Kidney capillary endothelial cell (primary cell): ENCODE results near the gene PGAP1.

ENCODE experiments used
- DNase-seq: peaks from one replicate; pipeline ENCODE4 v3.0.0-alpha.2; 2018; ENCODE audit warnings: low spot score

The PGAP1 gene

GRCh38 chr2:196891136-196891535 lies 35.4 kb downstream of the PGAP1 start:
- no peak for DNase-seq

- no peak for DNase-seq
Measured at GRCh38 chr2:196887431-196887830, 39.1 kb downstream of the PGAP1 start.

GRCh38 chr2:196884368-196884767 lies 42.1 kb downstream of the PGAP1 start:
- no peak for DNase-seq

- no peak for DNase-seq
Measured at GRCh38 chr2:196876364-196876763, 50.1 kb downstream of the PGAP1 start.

GRCh38 chr2:196875414-196875813 lies 51.1 kb downstream of the PGAP1 start:
- no peak for DNase-seq

- no peak for DNase-seq
Measured at GRCh38 chr2:196873511-196873910, 53.0 kb downstream of the PGAP1 start.

GRCh38 chr2:196854629-196855028 lies 71.9 kb downstream of the PGAP1 start:
- no peak for DNase-seq

GRCh38 chr2:196853301-196854087 lies 73.0 kb downstream of the PGAP1 start:
- no peak for DNase-seq

GRCh38 chr2:196851088-196851487 lies 75.4 kb downstream of the PGAP1 start:
- no peak for DNase-seq

GRCh38 chr2:196849895-196850294 lies 76.6 kb downstream of the PGAP1 start:
- DNase-seq, result peak; percentile 28

- no peak for DNase-seq
Measured at GRCh38 chr2:196846295-196846694, 80.2 kb downstream of the PGAP1 start.

- DNase-seq, result no peak
Measured at GRCh38 chr2:196845371-196845770, 81.1 kb downstream of the PGAP1 start.

GRCh38 chr2:196840171-196840570 lies 86.3 kb downstream of the PGAP1 start:
- DNase-seq, result no peak

- DNase-seq, result no peak
Measured at GRCh38 chr2:196839574-196839973, 86.9 kb downstream of the PGAP1 start.

GRCh38 chr2:196836440-196836839 lies 90.1 kb downstream of the PGAP1 start:
- DNase-seq, result no peak

- DNase-seq, result no peak
Measured at GRCh38 chr2:196830701-196831100, 95.8 kb downstream of the PGAP1 start.

GRCh38 chr2:196827356-196827755 lies 99.2 kb downstream of the PGAP1 start:
- peak; percentile 16 for DNase-seq

GRCh38 chr2:196823750-196824522 lies 102.6 kb downstream of the PGAP1 start:
- peak; percentile 86 for DNase-seq

- no peak for DNase-seq
Measured at GRCh38 chr2:196821195-196821594, 105.3 kb downstream of the PGAP1 start.

- no peak for DNase-seq
Measured at GRCh38 chr2:196809260-196809659, 117.2 kb downstream of the PGAP1 start, which contains the start of gene C2orf66. C2orf66 (minus strand) TSS chr2:196809355; CDS start chr2:196809336, 19 bp downstream.

- no peak for DNase-seq
Measured at GRCh38 chr2:196808083-196808665, 118.3 kb downstream of the PGAP1 start.

- no peak for DNase-seq
Measured at GRCh38 chr2:196804381-196804780, 122.1 kb downstream of the PGAP1 start.

- DNase-seq, result no peak
Measured at GRCh38 chr2:196802401-196802800, 124.1 kb downstream of the PGAP1 start.
